Kidney (tissue), 14 donors: ENCODE data around the gene RSPH1. TPM values are rescaled to one million over a fixed set of nuclear protein-coding genes. Genes with fewer than 3 reads are reported as not detected.

ENCODE experiments used
- DNase-seq, 5 donors: peaks; one replicate each; pipeline ENCODE4 v3.0.0-alpha.2; 2013 to 2020
- FAIRE-seq: peaks from 2 replicates; lab custom pipeline; 2012; peaks lifted over from hg19 to GRCh38; lab: Jason Lieb, UNC
- H3K27ac ChIP-seq, 2 donors: one replicate each; pipeline ENCODE4 v1.7.0; 2013; ENCODE audit warnings: low read depth in 2 of 2, low read length in 2 of 2, inconsistent platforms in 1 of 2
- H3K27me3 ChIP-seq: one replicate; pipeline ENCODE4 v1.7.1; 2013; ENCODE audit warnings: low read length, inconsistent platforms; ENCODE audit not compliant: control insufficient read depth, insufficient read depth
- H3K36me3 ChIP-seq, 3 donors: one replicate each; pipeline versions ENCODE4 v1.7.0 to v1.7.1; 2013; ENCODE audit warnings: low read length in 3 of 3, control low read depth in 1 of 3, inconsistent platforms in 1 of 3; ENCODE audit not compliant: insufficient read depth in 3 of 3, control insufficient read depth in 2 of 3
- H3K4me1 ChIP-seq, 3 donors: one replicate each; pipeline versions ENCODE4 v1.7.0 to v1.7.1; 2013; ENCODE audit warnings: low read length in 3 of 3, inconsistent platforms in 1 of 3, low read depth in 1 of 3; ENCODE audit not compliant: control insufficient read depth in 2 of 3, insufficient read depth in 2 of 3
- H3K4me3 ChIP-seq, 3 donors: one replicate each; pipeline versions ENCODE4 v1.7.0 to v1.8.1; 2013; ENCODE audit warnings: low read length in 3 of 3, control low read depth in 1 of 3, inconsistent platforms in 1 of 3
- H3K9ac ChIP-seq, 3 donors: one replicate each; pipeline versions ENCODE4 v1.7.0 to v1.7.1; 2013; ENCODE audit warnings: low read length in 3 of 3, control low read depth in 1 of 3, inconsistent platforms in 1 of 3
- H3K9me3 ChIP-seq, 3 donors: one replicate each; pipeline versions ENCODE4 v1.7.0 to v1.7.1; 2013; ENCODE audit warnings: low read length in 3 of 3, control low read depth in 1 of 3, inconsistent platforms in 1 of 3; ENCODE audit not compliant: control insufficient read depth in 2 of 3, insufficient read depth in 1 of 3
- CTCF ChIP-seq: IDR thresholded peaks from 3 replicates; pipeline ENCODE4 v1.5.1; 2012; ENCODE audit warnings: mild to moderate bottlenecking, moderate library complexity, borderline replicate concordance; ENCODE audit not compliant: insufficient read depth; ENCODE audit errors: extremely low read depth
- intact Hi-C: fragments of 100-400 bp; cut with DNase I; formaldehyde crosslinking; loops from one replicate; pipeline ENCODE4 v1.11.1; 2022
- polyA plus RNA-seq: library from polyadenylated mRNA; stranded (reverse); fragments of 350-450 nt; fragmentation: Illumina TruSeq; extraction: RNeasy Lipid Tissue Mini Kit (QIAGEN cat#74804); gene quantifications from one replicate; pipeline ENCODE4 v1.2.3, GENCODE V29; 2014; ENCODE audit warnings: low read depth, low replicate concordance; ENCODE audit not compliant: insufficient read depth
- total RNA-seq: library from RNA; stranded (reverse); fragmentation: NEBNext Ultra II Directional; extraction: Animal tissue kit (Norgen Biotek cat#: 25700); gene quantifications from one replicate; pipeline ENCODE4 v1.2.1, GENCODE V29; 2021
- donor health status: control.
- donor health status: control.
- donor health status: control.
- donor health status: control.
- donor health status: control.
- donor health status: DM: yes; HTN: yes; CAD: no.
- donor health status: Normal renal cell carcinoma (clear cell type).

The RSPH1 gene
- total and polyA plus RNA-seq, 2 donors from 2014 or later = 12.0 to 13.0 TPM

DNA sequence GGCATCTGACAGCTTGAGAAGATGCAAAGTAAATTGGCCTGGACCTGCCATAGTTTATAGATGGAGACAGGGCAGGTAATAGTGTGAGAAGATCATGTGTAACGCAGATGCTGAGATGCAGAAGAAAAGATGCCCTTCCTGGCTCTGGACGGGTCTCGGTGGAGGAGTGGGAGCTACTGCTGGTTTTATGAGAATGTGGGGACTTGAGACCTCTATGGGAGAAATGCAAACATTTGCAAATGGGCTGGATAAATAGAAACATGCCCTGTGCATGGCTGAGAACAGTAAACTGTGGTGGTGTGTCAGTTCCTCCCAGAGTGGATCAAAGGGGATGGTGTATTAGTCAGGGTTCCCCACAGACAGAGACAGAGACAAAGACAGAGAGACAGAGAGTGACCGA is 70.4 kb downstream of the RSPH1 start:
- Histone ChIP-seq H3K27me3 (no peaks in the 10 kb centered on the region), H3K36me3 (no peaks in the 10 kb centered on the region), H3K9ac (no peak overlapping the region), H3K9me3 (no peaks in the 10 kb centered on the region), H3K4me1 (no peaks in the 10 kb centered on the region), H3K4me3 (no peak overlapping the region), H3K27ac (no peak overlapping the region)
- no peak for DNase-seq
- no peak for TF ChIP-seq CTCF
- intact Hi-C loops = no loop called here
- no peak for FAIRE-seq

DNA sequence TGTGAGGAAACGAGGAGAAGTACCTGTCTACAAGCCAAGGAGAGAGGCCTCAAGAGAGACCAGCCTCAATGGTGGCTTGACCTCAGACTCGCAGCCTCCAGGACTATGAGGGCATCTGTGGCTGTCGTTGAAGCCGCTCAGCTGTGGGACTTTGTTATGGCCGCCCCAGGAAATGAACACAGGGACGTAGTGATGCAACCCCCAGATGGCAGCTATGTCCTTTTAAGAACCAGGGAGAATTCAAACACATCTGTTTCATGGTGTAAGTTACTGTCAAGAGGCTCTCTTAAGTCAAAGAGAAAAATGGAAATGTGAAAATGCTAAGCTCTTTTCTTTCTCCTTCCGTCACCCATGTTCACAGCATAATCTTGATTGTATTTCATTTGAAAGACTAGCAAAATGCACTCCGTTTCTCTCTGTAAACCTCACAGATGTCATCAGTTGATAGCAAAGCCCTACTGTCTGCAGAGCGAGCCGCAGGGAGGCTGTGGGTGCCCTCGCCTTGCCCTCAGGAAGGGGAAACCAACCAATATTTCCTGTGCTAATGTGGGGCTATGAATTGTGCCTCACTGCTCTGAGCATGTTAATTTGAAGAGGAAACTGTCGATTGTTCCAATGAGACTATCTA is 71.0 kb downstream of the RSPH1 start:
- H3K9me3 ChIP-seq = no peaks in the 10 kb centered on the region
- intact Hi-C loops = no loop called here
- H3K27ac ChIP-seq = no peak overlapping the region
- no peaks in the 10 kb centered on the region for H3K27me3 ChIP-seq
- TF ChIP-seq CTCF = no peak
- no peak overlapping the region for H3K9ac ChIP-seq
- H3K4me3 ChIP-seq = no peak overlapping the region
- H3K36me3 ChIP-seq = no peaks in the 10 kb centered on the region
- FAIRE-seq (no peak), DNase-seq (peak in 1 of 5 donors; percentile 50)
- no peaks in the 10 kb centered on the region for H3K4me1 ChIP-seq

- intact Hi-C loops = no loop called here
- DNase-seq (no peak), FAIRE-seq (no peak)
- no peak overlapping the region for H3K27ac ChIP-seq
- no peak overlapping the region for H3K9ac ChIP-seq
- no peaks in the 10 kb centered on the region for H3K27me3 ChIP-seq
- no peaks in the 10 kb centered on the region for H3K9me3 ChIP-seq
- no peaks in the 10 kb centered on the region for H3K36me3 ChIP-seq
- no peak overlapping the region for H3K4me3 ChIP-seq
- H3K4me1 ChIP-seq = no peaks in the 10 kb centered on the region
- no peak for TF ChIP-seq CTCF
These were observed 72.3 kb downstream of the RSPH1 start for GRCh38 chr21:42423685-42424084.

GRCh38 chr21:42423197-42423675 is 72.8 kb downstream of the RSPH1 start:
- DNase-seq (peak in 1 of 5 donors; percentile 49), FAIRE-seq (no peak)
- no peak for TF ChIP-seq CTCF
- Histone ChIP-seq H3K4me3 (no peak overlapping the region), H3K4me1 (no peaks in the 10 kb centered on the region), H3K9me3 (no peaks in the 10 kb centered on the region), H3K9ac (no peak overlapping the region), H3K36me3 (no peaks in the 10 kb centered on the region), H3K27me3 (no peaks in the 10 kb centered on the region), H3K27ac (no peak overlapping the region)
- intact Hi-C loops = no loop called here
